Erythroblast (primary cell): Measurements from ENCODE around the gene KIAA0825.

Experiments
- GATA1 ChIP-seq: IDR thresholded peaks from 2 replicates; pipeline ENCODE4 v1.6.1; 2011; ENCODE audit warnings: low read depth, mild to moderate bottlenecking, control low read depth, low read length, moderate library complexity
- POLR2A ChIP-seq: IDR thresholded peaks from 2 replicates; pipeline ENCODE4 v1.6.1; 2011; ENCODE audit warnings: mild to moderate bottlenecking, low read length

DNA sequence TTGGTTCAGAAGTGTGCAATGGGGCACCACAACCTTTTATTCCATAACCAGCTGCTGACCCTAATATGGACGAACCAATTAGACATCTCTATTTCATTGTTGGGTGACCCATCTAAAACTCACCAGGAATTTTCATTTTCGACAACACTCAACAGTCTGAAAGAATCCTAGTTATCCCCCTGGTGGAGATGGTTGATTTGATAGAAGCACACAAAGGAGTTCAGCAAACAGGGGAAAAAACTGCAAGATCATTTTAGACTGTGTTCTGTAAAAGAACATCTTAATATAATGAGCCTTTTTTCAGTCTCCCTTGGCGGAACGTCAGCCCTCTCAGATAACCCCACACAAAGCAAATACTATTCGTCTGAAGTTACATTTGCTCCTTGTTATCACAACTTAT, 367.4 kb downstream of the KIAA0825 start:
- no peak for TF ChIP-seq POLR2A
- TF ChIP-seq GATA1: no peak
